Activated CD8-positive, alpha-beta memory T cell treated with anti-CD3 and anti-CD28 coated beads for 4 hours (primary cell): Measurements from ENCODE around the gene CELSR2.
"Not testable (repeated sequence)": the region's sequence is repeated elsewhere in the genome, so short reads cannot be mapped to it uniquely, and the experiment has no call there.

Experiments
- DNase-seq, 2 donors: peaks; one replicate each; pipeline ENCODE4 v3.0.0-alpha.2; 2020; ENCODE audit warnings: low read depth in 2 of 2

CELSR2 gene

DNA sequence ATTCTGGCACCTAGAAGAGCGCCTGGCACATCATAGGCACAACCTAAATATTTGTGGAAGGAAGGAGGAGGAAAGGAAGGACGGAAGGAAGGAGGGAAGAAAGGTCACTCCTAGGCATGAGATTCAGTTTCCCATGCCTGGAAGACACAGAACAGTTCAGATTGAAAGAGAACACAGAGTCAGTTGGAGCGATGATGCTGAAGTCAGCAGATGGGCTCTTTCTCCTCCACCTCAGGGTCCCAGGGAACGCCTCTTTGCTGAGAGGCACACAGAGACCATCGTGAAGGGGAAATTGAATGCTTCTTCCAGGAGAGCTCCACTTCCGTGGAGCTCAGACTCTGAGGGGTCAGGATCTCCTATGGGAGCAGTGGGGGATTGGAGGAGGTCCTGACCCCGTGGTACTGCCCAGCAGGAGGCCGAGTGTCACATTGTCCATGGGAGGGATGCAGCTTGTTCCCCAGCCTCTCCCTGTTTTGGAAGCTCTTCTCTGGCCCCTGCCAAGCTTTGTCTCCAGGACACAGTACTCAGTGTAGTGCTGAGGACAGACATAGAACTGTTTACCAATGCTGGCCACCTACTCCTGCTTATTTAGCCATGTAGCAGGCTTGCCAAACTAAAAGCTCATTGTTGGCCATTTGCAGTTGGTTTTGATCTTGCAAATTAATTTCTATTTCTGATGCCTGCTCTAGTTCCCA, 55.0 kb downstream of the CELSR2 start:
- DNase-seq = no peak

DNA sequence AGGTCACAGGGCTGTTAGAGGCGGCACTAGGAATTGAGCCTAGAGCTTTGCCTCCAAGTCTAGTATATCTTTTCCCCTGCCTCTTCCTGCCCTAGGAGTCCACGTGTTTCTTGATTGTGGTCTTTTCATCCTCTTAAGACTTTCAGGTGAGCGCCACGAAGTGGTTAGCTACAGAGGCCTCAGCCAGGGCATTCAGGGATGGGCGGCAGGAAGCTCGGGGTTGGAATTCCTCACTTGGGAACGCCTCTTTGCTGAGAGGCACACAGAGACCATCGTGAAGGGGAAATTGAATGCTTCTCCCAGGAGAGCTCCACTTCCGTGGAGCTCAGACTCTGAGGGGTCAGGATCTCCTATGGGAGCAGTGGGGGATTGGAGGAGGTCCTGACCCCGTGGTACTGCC, 56.7 kb downstream of the CELSR2 start:
- DNase-seq = not testable (repeated sequence)

DNA sequence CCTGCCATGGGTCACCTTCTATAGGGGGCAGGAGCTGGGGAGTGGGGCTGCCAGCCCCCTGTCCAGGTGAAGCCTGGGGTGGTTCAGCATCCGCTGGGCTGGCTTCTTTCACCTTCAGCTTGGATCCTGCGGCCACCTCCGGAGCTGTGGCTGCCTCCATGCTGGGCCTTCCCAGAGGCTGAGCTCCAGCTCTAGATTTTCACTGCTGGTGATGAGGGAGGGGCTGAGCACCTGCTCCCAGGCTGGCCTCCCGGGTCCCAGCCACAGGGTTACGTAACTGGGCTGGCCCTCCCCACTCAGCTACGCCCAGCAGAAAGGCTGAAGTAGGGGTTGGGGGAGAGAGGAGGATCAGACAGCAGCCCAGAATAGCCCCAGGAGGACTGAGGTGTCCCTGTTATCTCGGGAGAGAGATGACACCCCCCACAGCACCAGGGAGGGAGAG, 57.5 kb downstream of the CELSR2 start, which contains the start of gene MYBPHL:
Gene MYBPHL (minus strand): TSS at position 180 of the 442 bp plus-strand sequence. CDS start 20 bp downstream, at position 160.
- DNase-seq = no peak

DNA sequence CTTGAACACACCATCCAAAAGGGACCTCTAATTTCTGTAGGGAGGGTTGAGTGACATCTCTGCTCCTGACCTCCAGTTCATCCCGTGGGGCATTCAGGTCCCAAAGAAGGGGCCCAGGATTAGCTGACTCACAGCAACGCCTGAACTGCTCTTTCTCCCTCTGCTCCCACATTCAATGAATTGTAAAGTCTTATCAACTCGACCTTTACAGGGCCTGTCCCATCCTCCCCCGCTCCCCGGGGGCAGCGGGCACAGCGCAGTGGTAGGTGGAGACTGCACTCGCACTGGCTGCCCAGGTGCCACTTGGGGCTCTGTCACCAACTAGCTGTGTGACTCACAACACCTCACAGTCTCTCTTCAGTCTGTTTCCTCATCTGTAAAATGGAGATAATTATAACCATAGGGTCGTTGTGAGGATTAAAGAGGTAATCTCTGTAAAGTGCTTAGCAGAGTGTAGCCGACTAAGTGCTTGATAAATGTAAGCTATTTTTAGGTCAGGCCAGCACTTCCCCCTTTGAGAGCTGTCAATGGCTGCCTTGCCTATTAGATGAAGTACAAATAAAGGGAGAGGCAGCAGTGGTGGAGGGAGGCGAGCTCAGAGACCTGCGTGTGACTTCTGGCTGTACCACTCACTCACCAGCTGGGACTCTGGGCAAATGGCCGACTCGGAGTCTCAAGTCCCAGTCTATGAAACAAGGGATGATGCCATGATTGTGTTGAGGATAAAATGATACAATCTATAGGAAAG, 58.1 kb downstream of the CELSR2 start:
- DNase-seq = no peak

DNA sequence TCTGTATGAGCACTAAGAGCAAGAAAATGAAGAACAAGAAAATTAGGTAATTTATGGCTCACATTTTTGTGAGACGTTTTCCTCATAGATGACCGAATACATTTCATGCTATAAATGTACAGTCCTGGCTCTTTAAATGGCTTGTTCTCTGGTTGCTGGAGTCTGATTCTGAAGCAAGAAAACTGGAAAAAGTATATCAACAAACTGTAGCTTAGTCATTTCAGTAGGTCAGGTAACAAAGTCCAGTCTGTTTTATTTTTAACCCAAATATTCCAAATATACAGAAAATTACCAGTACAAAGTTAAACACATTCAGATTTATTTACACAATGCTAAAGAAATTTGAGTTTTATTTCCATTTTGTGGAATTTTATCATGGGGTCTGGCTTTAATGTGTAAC, 60.0 kb downstream of the CELSR2 start:
- no peak for DNase-seq

DNA sequence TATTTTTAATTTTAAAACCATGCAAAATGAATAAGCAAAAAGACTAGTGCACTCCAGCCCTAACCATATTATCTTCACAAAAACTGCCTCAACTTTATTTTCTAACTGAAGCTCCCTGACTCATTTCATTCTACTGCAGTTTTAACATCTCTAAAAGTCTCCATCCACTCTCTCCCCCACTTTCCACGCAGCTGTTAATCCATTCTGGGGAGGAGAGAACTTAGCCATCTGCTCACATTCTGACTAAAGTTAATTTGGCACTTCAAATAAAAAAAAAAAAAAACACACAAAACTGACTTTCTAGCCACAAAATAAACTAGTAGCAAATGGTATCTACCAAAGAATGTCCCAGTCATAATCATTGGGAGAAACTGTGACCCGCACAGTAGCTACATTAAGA, 62.9 kb downstream of the CELSR2 start:
- DNase-seq = no peak

DNA sequence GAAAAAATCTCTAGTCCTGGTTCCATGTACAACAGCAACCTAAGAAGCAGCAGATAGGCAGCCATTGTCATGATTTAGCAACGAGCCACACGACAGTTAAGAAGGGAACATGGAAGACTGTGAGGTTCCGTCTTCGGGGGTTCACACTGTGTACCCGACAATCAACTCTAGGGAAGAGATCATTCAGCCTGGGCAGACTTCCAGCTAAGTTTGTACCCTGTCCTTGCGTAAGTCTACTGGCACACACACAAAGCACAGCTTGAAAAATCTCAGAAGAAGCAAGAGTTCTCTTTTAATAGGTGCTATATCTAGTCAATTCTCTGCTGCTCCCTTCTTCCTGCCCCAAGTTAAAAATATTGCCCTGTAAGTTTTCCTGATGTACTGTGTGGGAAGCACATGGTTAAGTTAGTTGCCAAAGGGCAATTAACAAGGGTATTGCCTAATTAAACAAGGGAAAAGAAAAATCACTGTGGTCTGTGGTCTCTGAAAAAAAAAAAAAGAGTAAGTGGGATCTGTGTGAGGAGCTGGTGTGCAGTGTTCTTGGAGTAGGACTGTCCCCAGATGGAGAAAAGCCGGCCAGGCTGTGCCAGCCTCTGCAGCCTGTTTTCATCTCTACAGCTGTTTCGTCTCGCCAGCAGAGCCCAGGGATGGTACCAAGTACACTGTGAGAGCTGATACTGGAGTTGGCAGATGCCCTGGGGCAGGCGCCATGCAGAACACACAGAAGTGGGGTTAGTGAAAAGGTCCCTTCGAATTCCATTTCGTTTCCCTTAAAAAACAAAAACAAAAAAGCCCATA, 63.8 kb downstream of the CELSR2 start:
- DNase-seq = no peak

DNA sequence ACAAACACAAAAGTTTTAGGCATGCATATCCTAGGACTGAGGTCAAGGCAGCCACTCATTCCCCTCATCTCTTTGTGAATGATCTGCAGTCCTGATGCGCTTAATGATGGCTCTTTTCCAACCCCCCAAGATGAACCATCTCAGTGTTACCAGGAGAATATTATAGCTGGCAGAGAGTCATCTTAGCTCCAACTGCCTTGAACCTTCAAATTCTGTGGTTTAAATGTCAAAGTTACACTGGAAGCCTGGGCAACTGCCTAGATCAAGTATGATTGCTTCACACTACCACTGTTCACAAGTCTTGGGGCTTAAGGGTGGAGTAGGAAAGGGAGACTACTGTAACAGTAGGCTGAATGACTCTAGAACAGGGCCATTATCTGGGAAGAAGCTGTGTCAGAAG, 65.5 kb downstream of the CELSR2 start:
- no peak for DNase-seq

DNA sequence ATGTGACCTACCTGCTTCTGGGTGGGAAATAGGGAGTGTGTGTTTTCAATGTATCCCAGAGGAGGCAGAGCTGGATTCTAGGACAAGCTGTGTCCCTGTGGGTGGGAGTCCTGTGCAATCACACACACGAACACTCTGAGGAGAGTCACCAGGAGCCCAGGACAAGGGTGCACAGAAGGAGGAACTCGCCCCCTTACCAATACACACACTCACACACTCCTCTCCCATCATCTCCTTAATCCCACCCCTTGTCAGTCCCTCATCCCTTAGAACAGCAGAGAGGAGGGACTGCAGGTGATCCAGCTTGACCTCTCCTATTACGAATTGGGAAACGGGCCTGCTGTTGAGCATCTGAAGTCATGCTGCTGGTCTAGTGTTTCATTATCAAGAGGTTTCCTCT, 65.9 kb downstream of the CELSR2 start:
- no peak for DNase-seq

DNA sequence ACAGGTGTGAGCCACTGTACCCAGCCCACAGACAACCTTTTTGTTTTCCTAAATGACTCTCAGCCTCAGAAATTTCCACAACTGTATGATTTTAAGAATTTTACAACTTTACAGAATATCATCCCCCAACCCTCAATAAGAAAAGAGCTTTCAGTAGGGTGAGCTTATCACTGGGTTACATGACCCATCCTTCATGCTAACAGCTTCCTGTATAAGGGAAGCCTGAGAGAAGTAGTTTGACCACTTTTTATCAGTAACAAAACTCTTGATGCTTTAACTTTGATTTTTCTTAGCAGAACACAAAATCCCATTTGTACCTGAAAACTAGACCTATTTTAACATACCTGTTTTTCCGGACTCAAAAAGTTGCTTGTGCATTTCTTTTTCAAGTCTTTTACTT, 67.2 kb downstream of the CELSR2 start:
- DNase-seq = no peak

DNA sequence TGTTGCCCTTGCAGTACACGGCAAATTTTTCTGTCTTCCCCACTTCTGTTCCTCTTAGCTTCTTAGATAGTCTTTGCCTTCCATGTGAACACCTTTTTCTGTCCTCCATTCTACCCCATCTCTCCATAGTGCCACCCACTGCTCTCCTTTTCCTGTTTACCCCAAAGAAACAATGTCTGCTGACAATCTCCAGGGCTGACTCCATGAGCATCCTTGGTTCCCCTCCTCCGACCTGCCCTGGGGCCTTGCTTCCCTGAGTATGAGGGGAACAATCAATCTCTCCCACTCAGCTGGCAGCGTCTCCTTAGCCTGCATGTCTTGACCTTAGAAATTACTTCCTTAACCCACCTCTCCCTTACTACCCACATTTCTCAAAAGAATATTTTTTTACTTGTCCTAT, 69.8 kb downstream of the CELSR2 start:
- DNase-seq = no peak

DNA sequence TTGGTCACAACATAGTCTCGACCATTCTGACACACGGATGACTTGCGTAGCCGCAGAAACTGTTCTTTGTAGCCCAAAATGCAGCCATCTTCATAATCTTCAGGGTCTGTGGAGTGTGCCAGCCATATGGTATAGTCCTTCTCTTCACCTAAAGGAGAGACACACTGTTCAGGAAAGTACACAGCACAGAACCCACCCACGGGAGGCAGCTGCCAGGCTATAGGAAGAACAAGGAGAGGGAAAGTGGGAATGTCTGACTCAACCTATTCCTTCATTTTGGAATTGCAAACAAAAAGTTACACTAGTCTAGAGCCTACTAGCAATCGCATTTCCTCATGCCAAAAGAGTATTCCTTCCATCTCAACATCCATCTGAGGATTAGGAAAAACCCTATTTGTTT, 73.6 kb downstream of the CELSR2 start:
- no peak for DNase-seq
